ACC112 (cell line): ENCODE measurements around the gene MOB2.
"Not testable (repeated sequence)": the region's sequence is repeated elsewhere in the genome, so short reads cannot be mapped to it uniquely, and the experiment has no call there.

Source experiments
- H2AFZ ChIP-seq: fragments of 200-600 bp; sonication (generic); one replicate; pipeline ENCODE4 v1.6.0; 2017; ENCODE audit warnings: antibody characterized with exemption, low read length; ENCODE audit not compliant: unreplicated experiment
- H3K27ac ChIP-seq: fragments of 200-600 bp; sonication (generic); 2 replicates; pipeline ENCODE4 v1.5.1; 2014; ENCODE audit warnings: low read depth, mild to moderate bottlenecking, antibody characterized with exemption, low read length, moderate library complexity
- H3K27me3 ChIP-seq: fragments of 200-600 bp; sonication (generic); 2 replicates; pipeline ENCODE4 v1.6.1; 2014; ENCODE audit warnings: mild to moderate bottlenecking, antibody characterized with exemption, low read length, moderate library complexity, mixed read lengths; ENCODE audit not compliant: insufficient read depth
- H3K36me3 ChIP-seq: fragments of 200-600 bp; sonication (generic); 2 replicates; pipeline ENCODE4 v1.6.1; 2016; ENCODE audit warnings: mild to moderate bottlenecking, antibody characterized with exemption, low read length, moderate library complexity, mixed read lengths; ENCODE audit not compliant: insufficient read depth
- H3K4me1 ChIP-seq: fragments of 200-600 bp; sonication (generic); one replicate; pipeline ENCODE4 v1.6.1; 2016; ENCODE audit warnings: low read length, mixed read lengths; ENCODE audit not compliant: insufficient read depth, unreplicated experiment, control insufficient read depth
- H3K4me3 ChIP-seq: fragments of 200-600 bp; sonication (generic); 2 replicates; pipeline ENCODE4 v1.5.1; 2014; ENCODE audit warnings: mild to moderate bottlenecking, low read depth, low read length
- H3K79me2 ChIP-seq: fragments of 200-600 bp; sonication (generic); one replicate; pipeline ENCODE4 v1.6.0; 2016; ENCODE audit warnings: low read length; ENCODE audit not compliant: control insufficient read depth, unreplicated experiment, insufficient read depth

MOB2 gene

DNA sequence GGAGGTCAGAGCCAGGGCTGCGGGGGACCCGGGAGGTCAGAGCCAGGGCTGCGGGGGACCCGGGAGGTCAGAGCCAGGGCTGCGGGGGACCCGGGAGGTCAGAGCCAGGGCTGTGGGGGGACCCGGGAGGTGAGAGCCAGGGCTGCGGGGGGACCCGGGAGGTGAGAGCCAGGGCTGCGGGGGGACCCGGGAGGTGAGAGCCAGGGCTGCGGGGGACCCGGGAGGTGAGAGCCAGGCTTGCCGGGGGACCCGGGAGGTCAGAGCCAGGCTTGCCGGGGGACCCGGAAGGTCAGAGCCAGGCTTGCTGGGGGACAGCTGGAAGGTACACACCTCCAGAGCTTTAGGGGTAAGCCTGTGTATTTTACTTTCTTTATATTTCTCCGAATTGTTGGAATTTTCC, 23.8 kb upstream of the MOB2 start:
- H3K79me2 ChIP-seq, result peaks cover 50% of the 10 kb centered on the region
- not testable (repeated sequence) for H3K27me3 ChIP-seq, H3K4me3 ChIP-seq, H3K27ac ChIP-seq, H3K4me1 ChIP-seq, H2AFZ ChIP-seq, H3K36me3 ChIP-seq

DNA sequence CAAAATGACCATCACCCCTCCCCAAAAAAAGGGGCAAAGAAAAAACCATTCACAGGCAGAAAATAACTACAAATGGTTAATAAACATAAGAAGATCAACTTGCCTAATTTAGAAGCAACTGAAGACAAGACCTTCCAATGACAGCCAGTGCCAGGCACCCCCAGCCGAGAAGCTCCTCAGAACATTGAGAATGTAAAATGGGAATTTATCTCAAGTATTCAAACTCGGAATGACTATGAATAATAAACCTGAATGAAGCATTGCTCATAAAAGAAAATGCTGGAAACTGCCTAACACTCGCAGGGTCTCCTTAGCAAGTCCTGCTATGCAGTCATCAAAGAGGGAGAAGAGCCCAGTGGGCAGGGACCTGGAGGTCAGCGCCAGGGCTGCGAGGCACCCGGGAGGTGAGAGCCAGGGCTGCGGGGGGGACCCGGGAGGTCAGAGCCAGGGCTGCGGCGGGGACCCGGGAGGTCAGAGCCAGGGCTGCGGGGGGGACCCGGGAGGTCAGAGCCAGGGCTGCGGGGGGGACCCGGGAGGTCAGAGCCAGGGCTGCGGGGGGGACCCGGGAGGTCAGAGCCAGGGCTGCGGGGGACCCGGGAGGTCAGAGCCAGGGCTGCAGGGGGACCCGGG, 23.2 kb upstream of the MOB2 start:
- Histone ChIP-seq H3K27ac (no peak overlapping the region), H3K36me3 (no peaks in the 10 kb centered on the region), H3K27me3 (no peaks in the 10 kb centered on the region), H2AFZ (no peak overlapping the region), H3K79me2 (peaks cover 44% of the 10 kb centered on the region), H3K4me3 (no peak overlapping the region), H3K4me1 (peaks cover 4% of the 10 kb centered on the region)

DNA sequence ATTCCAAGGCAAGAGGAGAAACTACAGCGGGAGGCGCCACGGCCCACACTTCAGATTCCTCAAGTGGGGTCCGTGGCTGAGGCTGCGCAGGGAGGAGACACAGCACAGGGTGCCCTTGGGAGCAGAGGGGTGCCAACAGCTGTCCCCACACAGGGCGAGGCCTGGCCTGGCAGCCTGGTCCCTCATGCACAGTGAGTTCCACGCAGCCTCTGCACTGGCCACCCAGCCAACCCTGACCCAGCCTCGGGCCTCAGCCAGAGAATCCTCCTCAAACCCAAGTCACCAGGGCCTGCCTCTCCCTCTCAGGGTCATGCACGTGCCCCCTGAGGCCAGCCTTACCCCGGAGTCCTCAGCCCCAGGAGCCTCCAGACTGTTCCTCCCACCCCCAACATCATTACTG, 22.4 kb upstream of the MOB2 start:
- H3K27me3 ChIP-seq, result no peaks in the 10 kb centered on the region
- H3K27ac ChIP-seq, result no peak overlapping the region
- no peak overlapping the region for H3K4me3 ChIP-seq
- no peaks in the 10 kb centered on the region for H3K36me3 ChIP-seq
- H3K79me2 ChIP-seq, result peaks cover 38% of the 10 kb centered on the region
- no peak overlapping the region for H2AFZ ChIP-seq
- peaks cover 4% of the 10 kb centered on the region for H3K4me1 ChIP-seq

DNA sequence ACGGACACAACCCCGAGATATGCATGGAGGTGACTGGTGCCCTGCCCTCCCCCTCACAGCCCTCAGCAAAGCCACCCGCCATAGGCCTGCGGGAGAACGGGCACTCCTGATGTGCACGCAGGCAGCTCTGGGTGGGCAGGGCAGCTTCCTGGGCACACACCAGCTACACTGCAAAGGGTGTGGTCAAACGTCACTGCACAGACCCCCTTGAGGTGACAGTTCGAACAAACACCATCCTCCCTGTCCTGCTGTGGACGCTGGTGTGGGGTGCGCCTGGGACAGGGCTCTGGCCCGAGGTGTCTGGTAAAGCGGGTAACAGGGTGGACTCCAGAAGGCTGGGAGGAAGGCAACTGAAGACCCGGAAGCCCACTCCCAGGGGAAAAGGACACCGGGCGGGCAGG, 21.9 kb upstream of the MOB2 start:
- H3K79me2 ChIP-seq, result peaks cover 35% of the 10 kb centered on the region
- H3K4me3 ChIP-seq, result no peak overlapping the region

DNA sequence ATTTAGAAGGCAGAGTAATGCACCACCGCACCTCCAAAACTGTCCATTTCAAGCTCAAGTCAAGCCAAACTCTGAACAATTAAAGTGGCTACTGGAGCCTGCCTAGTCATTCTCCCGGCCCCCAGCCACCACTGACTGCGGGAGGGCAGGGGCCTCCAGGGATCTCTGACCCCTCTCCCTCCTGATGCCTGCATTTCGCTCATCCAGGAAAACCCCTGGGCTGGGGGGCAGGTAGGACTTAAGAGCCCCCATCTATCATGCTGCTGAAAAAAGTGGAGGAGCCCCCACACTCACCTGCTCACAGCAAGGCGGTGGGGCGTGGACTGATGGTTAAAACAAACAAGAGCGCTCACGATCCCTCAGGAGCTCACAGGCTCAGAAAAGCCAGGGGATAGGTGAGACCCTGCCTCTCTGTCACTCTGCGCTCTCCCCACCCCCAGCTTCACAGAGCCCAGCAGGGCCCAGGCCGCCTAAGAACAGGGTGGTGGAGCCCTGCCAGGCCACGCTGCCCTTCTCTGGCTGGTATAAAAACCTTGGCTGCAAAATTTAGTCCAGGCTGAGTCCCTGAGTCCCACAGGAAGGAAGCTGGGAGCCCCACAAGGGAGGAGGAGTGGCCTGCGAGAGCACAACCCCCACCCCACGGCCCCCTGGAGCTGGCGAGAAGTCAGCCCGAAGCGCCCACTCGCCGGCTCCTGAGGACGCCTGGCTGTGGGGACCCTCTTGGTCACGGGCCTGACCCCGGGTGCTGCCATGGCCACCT, 21.0 kb upstream of the MOB2 start:
- H3K4me1 ChIP-seq, result peaks cover 4% of the 10 kb centered on the region
- no peaks in the 10 kb centered on the region for H3K36me3 ChIP-seq
- peaks cover 36% of the 10 kb centered on the region for H3K79me2 ChIP-seq
- no peak overlapping the region for H3K27ac ChIP-seq
- no peak overlapping the region for H2AFZ ChIP-seq
- no peaks in the 10 kb centered on the region for H3K27me3 ChIP-seq
- H3K4me3 ChIP-seq, result no peak overlapping the region

More for the DNA sequence above, 21.9 kb upstream of the MOB2 start:
- H3K36me3 ChIP-seq, result no peaks in the 10 kb centered on the region
- H2AFZ ChIP-seq, result no peak overlapping the region
- H3K27me3 ChIP-seq, result no peaks in the 10 kb centered on the region
- peaks cover 4% of the 10 kb centered on the region for H3K4me1 ChIP-seq
- H3K27ac ChIP-seq, result no peak overlapping the region

DNA sequence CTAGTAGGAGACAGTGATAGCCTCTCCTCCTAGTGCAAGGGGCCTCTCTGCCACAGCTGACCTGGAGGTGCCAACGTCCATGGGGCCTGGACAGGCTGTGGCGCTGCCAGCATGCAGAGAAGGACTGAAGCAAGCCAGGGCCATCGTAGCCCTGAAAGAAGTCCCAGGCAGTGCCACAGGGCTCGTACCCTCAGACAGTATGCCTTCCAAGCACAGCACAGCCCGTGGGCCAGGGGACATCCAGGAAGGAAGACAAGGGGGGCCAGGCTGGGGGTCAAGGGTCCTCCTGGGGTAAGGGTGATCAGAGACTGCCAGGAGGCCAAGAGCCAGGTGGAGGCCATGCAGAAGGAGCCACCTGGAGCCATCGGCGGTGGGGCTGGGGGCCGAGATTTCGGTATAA, 20.4 kb upstream of the MOB2 start:
- H3K36me3 ChIP-seq, result no peaks in the 10 kb centered on the region
- H3K27ac ChIP-seq, result no peak overlapping the region
- no peak overlapping the region for H3K4me3 ChIP-seq

DNA sequence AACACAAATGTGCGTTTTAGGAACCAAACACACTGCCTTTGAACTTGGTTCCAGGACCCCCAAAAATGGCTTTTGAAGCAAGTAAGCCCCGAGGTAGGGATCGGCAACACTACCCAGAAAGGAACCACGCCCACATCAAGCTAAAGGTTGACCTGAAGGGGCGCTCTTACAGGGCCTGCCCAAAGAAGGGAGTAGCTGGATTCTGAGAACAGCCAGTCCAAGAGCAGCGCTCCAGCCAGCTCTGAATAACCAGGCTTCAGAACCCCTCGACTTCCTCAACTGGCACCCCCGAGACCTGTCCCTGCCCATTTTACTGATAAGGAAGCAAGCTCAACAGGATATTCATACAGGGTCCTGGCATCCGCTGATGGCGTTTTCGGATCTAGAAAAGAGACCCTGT, 18.9 kb upstream of the MOB2 start:
- Histone ChIP-seq H3K27me3 (no peaks in the 10 kb centered on the region), H3K27ac (no peak overlapping the region), H3K4me1 (peaks cover 4% of the 10 kb centered on the region), H3K4me3 (no peak overlapping the region), H3K79me2 (peaks cover 36% of the 10 kb centered on the region), H2AFZ (no peak overlapping the region), H3K36me3 (no peaks in the 10 kb centered on the region)

More for the DNA sequence above, 20.4 kb upstream of the MOB2 start:
- no peaks in the 10 kb centered on the region for H3K27me3 ChIP-seq
- peaks cover 4% of the 10 kb centered on the region for H3K4me1 ChIP-seq
- no peak overlapping the region for H2AFZ ChIP-seq
- H3K79me2 ChIP-seq, result peaks cover 38% of the 10 kb centered on the region

DNA sequence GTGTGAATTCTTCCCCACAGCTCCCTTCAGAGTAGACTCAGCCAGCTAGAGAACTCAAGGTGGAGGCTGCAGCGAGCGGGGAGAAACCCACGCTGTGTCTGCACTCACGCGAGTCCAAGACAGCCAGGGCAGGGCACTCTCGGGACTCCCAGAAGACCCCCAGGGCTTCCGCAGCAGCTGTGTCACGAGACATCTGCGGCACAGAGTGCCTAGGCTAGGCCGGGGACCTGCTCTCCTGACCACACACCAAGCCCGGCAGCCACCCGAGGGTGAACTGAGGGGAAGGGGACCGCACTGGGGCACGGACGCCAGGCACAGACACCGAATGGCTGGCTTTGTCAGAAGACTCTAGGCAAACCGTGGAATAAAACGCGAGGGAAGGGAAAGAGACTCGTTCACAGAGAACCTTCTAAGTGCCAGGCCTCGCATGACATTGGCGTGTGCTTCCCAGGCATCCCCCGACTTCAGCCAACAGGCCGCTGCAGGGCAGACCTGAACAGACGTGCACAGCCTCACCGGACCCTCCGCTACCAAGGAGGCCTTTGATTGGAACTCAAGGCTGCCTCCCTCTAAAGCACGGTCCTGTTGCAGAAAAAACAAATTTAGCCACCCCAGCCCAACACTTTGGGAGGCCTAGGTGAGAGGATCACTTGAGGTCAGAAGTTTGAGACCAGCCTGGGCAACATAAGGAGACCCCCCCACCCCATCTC, 18.2 kb upstream of the MOB2 start:
- peaks cover 38% of the 10 kb centered on the region for H3K79me2 ChIP-seq
- 0 out of 2 replicates have a peak, but pooled peaks cover 4% of the 10 kb centered on the region for H3K36me3 ChIP-seq
- no peaks in the 10 kb centered on the region for H3K27me3 ChIP-seq
- H3K4me3 ChIP-seq, result no peak overlapping the region
- peaks cover 4% of the 10 kb centered on the region for H3K4me1 ChIP-seq
- no peak overlapping the region for H2AFZ ChIP-seq
- no peak overlapping the region for H3K27ac ChIP-seq

DNA sequence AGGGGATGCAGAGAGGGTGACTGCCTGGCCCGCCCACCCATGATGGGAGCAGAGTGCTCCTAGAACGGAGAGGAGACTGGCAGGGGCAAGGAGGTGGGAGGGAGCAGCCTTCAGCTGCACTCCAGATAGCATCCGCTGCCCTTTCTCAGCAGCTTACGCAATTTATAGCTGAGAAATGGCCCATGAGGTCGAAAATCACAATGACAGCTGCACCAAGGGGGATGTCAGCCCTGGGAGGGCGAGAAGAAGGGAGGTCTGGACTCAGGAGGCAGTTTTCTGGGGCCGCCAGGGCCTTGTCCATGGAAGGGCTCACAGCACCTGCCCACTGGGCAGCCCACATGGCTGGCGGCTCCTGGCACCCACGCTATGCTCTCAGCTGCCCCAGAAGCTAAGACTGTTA, 17.6 kb upstream of the MOB2 start:
- H3K27ac ChIP-seq, result no peak overlapping the region
- H3K36me3 ChIP-seq, result 0 out of 2 replicates have a peak, but pooled peaks cover 4% of the 10 kb centered on the region
- peaks cover 39% of the 10 kb centered on the region for H3K79me2 ChIP-seq
- no peak overlapping the region for H2AFZ ChIP-seq
- H3K4me1 ChIP-seq, result peaks cover 4% of the 10 kb centered on the region
- H3K4me3 ChIP-seq, result no peak overlapping the region
- no peaks in the 10 kb centered on the region for H3K27me3 ChIP-seq

DNA sequence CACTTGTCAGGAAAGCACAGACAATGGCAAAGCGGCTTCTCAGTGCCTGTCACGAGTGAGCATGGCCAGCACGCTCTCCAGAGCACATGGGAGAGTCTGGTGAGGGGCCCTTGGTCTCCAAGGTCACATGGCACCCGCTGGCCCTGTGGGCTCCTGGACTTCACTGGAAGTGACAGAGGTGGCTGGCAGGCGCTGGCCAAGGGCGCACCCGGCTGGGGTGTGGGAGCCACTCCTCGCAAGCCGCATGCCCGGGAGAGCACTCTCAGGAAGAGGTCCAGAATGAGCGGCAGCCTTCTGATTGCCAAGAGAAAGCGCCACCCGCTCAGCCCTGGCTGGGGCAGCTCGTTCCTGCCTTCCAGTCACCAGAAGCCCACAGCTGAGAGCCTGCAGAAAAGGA, 17.1 kb upstream of the MOB2 start:
- H3K36me3 ChIP-seq, result 0 out of 2 replicates have a peak, but pooled peaks cover 4% of the 10 kb centered on the region
- peaks cover 4% of the 10 kb centered on the region for H3K4me1 ChIP-seq
- H3K27ac ChIP-seq, result no peak overlapping the region
- peaks cover 43% of the 10 kb centered on the region for H3K79me2 ChIP-seq
- no peaks in the 10 kb centered on the region for H3K27me3 ChIP-seq
- no peak overlapping the region for H2AFZ ChIP-seq
- H3K4me3 ChIP-seq, result no peak overlapping the region
